GM10847 (cell line): ENCODE results near the gene DIP2C.

Experiments
- POLR2A ChIP-seq: IDR thresholded peaks from 2 replicates; pipeline ENCODE4 v1.6.1; 2011; ENCODE audit not compliant: insufficient read length; ENCODE audit errors: extremely low read depth

Gene DIP2C

DNA sequence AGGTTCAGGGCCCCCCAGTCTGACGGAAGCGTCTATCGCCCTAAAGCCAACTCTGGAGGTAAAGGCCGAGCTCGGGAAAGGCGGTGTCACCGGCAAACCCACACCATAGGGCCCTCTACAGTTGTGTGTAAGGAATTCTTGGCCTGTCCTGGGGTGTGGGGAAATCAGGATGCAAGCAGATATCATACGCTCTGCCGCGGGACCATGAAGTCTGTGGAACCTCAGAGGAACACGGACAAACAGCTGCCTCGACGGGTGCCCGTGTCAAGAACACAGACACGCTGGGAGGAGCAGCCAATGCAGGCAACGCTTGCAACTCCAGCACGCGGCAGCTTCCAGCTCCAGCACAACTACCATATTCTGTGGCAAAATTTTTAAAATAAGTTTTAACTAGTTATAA lies 157.9 kb downstream of the DIP2C start:
- no peak for TF ChIP-seq POLR2A

DNA sequence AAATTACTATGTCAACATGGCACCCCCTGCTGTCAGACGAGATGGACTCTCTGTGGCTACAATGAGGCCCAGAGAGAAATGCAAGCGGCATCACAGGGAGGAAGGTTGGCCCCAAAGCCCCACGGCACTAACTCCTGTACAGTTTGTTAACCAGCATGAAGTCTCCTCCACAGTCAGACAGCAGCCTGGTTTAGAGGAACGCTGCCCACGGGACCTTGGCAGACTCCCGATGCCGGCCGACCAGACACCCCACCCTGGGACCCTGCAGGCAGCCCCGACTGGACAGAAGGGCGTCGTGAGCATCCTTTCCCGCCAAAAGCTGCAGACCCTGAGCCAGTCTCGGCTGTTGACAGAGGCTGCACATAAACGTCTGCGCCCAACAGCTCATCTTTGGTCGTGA lies 158.8 kb downstream of the DIP2C start:
- TF ChIP-seq POLR2A = no peak

DNA sequence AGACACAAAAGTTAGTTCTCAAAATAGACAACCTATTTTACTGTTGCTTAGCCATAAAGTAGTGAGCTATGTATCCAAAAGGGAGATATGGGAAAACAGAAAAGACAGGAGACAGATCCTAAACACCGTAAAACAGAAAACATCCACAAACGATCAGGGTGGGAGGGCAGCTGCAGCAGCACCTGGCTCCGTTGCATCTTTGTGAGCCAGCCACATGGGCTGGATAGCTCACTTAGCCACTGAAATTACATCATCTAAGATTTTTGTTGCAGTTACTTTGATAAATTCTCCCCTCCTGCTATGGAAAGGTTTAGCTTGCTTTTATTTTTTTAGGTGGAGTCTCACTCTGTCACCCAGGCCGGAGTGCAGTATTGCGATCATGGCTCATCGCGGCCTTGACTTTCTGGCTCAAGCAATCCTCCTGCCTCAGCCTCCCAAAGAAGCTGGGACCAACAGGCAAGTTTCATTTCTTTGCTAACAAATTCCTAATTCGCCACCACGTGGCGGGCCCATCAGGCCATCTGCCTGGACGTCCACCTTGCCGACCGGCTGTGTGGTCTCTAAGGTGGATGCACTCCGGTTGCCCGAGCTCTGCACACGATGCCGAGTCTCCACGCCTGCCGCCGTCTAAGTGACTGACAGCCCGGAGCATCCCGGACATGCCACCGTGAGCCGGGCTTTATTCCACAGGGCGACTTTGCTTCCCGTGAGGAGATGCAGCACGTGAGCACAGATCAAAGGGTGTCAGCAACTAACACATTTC lies 159.8 kb downstream of the DIP2C start:
- no peak for TF ChIP-seq POLR2A

DNA sequence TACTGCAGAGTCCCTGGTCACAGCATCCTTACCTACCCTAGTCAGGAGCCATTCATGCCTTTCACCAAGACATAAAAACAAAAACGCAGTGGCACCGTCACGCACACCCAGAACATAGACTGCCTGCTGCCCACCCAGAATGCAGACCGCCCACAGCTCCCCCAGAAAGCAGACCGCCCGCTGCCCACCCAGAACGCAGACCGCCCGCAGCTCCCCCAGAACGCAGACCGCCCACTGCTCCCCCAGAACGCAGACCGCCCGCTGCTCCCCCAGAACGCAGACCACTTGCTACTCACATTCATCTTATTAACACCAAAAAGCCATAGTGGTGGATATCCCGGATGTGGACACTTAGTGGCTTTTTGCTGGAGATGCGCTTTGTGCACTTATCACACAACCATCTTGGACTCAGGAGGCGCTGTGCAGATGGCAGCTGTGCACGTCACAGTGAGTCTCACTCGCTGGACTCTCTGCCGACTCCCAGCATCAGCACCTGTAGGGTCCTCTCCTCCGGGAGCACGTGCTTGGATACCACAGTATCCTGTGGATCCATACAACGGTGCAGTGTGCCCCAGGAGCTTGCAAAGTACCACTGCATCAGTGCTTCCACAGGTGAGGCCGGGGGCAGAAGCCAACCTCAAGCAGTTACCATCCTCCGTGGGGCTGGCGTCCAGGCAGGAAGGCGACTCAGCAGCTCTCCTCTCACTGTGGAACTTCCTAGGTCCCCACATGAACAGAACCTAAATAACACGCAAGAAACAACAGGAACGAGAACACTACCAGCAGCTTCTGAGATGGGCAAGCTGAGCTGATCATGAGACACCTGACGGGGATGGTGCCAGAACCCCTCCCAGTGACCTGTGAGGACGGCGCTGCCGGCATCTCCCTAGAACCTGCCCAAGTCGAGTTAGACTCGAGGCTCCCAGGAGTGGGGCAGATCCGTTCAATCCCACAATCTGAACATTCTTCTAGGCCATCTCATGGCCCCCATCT lies 161.0 kb downstream of the DIP2C start:
- no peak for TF ChIP-seq POLR2A

DNA sequence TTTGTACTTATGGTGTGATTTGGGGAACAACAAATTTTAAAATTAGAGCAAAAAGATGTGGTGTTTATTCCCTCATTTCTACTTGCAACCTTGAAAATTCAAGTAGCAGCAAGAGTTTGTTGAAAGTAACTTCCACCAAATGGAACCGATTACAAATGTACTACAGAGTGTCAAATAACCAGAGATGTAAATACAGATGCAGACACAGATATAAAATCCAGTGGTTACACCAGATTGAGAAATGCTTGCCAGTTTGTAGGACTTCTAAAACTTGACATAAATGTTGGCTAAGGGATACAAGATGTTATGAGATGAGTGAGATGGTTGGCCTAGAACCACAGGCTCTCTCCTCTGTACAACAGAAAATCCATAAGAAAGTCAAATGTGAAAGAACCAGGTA lies 162.1 kb downstream of the DIP2C start:
- no peak for TF ChIP-seq POLR2A

DNA sequence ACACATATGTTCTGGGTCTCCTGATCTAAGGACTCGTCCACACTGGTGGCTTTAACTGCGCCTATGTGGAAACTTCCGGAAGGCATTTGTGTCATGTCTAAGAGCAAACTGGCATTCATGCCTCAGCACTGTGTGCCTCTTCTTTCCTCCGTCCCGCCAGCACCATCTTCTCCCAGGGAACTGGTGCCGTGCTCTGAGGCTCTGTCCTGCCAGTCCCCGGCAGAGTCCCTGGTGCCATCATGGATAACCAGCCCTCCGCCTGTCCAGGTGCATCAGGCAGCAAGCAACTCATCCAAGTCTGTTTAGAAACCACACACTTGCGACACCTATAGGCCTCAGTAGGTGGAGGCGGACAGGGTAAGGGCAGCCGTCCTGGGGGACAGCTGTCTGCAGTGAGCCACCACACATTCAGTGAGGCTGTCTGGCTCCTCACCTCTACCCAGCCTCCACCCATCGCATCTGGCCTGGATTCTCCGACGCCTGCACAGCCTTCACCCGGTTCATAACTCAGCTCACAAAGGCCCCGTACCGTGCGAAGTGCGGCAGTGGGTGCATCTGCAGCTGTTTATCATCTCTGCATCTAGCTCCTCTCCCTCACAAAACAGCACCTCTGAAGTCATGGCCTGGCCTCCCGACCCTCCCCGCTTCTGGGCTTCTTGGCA lies 162.7 kb downstream of the DIP2C start:
- TF ChIP-seq POLR2A = no peak

DNA sequence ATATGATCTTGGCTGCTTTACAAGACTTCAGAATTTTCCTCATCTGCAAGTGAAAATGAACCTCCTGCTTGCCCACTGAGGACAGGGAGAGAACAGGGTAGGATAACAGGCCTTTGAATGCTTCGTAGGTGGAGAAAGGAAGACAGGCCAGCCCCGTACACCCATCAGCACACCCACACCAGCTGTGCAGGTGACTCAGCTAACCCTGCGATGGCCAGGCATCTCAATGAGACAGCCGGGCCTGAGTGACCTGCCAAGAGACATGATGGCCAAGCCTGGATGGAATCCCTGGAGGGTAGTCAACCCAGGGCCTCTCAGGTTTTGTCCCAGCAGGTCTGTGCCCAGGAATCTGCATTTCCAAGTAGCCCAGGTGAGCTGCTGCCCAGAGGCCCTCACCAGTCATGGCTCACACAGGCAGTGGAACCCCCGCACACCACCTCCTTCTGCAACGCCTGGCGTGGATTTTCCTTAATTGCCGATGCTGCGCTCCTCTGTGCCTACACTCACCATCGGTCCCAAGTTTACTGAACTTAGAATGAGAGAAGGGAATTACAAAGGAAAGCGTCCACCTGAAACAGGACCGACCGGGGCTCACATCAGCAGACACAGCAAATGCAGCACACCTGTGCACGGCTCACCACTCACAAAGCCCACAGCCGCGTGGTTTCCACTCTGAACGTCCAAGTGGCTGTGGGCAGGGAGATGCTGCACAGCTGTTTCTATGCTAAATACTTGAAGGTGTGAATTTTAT lies 163.7 kb downstream of the DIP2C start:
- TF ChIP-seq POLR2A = no peak

DNA sequence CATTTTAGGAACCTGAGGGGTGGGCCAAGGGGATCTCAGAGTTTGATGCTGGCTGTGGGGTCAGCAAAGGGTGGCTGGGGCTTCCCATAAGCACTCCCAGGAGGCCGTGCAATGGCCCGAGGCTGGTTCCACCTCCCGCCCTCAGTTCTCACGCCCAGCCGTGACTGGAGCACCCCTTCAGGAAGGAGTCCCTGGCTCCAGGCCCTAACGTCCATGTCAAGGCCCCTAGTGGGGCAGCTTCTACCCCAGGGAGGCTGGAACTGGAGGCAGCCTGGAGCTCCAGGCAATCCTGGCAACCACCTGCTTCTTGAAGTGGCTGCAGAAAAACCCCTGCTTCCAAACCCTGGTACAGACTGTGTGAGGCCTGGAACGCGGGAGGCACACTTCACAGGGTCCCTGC lies 165.5 kb downstream of the DIP2C start:
- no peak for TF ChIP-seq POLR2A

DNA sequence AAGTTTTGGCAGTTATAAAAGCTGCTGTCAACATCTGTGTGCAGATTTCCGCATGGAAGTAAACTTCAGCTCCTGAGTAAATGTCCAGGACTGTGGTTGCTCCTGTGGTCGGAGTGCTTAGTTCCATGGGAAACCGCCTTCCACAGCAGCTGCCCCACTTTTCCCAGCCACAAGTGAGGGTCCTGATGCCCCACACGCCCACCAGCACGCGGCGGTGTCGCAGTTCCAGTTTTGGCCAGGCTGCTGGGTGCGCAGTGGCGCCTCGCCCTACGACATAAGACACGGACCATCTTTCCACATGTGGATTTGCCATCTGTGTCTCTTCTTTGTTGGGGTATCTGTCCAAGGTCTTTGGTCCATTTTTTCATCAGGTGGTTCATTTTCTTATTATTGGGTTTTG lies 167.1 kb downstream of the DIP2C start:
- TF ChIP-seq POLR2A = no peak

DNA sequence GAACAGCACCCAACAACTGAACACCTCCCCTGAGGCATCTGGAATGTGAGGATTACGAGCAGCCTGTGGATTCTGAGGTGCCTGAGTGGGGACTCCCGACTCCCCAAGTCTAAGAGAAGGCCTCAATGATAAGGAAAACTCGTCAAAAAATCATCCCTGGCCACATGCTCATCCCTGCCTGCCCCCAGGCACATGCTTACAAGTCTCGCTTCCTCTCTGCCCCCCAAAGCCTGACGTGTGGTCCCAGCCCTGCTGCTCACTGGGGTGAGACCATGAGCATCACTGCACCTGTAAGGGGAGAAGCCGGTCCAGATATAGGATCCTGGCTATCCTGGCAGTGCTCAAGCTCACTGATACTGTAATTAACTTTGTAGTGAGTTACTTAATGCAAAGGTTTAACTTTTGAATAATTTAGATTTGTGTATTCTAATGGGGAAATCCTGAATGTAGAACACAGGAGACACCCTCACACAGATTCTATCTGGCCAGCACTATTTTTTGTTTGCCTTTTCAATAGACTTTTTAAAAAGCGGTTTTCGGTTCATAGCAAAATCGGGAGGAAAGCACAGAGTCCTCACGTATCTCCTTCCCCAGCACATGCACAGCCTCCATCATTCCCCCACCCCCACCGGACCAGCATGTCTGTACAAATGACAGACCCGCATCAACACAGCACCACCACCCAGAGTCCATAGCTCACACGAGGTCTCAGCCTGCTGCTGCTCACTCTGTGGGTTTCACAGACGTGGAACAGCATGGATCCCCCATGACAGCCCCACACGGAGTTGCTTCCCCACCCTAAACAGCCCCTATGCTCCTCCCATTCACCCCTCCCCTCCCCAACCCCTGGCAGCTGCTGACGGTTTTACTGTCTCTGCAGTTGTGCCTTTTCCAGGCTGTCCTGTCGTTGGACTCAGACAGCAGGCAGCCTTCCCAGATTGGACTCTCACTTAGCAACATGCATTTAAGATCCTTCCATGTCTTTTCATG lies 167.9 kb downstream of the DIP2C start:
- no peak for TF ChIP-seq POLR2A

DNA sequence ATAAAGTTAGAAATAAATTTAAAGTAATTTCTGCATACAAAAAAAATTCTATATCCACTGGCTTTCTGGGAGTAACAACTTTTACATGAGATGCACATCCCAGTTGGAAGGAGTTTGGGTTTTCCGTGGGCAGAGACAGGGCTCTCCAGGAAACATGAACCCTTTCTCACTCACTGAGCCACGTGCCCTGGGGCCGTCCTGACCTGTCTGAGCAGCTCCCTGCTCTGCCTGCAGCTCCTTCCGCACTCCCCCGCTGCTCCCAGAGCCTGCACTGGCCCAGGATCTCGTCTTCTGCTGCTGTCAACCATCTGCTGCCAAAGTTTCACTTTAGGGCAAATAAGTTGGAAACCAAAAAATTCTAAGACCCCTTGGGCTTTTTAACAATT lies 169.1 kb downstream of the DIP2C start:
- no peak for TF ChIP-seq POLR2A

DNA sequence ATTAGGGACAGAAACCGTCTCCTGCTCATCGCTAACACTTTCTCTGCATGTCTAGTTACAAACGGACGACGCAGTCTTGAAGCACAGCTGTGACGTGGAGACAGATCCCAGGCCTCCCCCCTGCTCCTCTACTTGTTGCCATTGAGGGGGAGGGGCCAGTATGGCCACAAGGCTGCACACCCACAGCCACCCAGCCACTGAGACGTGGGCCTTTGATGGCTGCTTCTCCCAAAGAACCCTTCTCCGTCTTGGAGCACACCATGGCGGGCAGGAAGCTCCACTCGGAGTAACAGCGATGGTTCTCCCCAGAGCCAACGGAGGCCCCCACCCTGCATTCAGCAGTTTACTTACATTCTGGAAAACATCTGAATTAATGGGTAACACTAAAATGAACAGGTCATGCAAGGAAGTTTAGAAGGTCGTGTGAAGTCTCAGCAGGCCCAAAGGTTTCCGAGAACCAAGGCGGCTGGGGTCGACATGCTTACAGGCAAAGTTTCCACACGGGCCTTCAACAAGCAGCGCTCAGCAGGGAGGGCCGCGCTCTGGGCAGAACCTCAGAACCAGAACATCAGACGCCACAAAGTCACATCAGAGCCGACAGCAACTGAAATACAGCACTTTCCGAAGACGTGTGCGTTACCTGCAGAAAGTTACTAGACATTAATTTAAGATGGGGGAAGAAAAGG lies 169.6 kb downstream of the DIP2C start:
- no peak for TF ChIP-seq POLR2A

DNA sequence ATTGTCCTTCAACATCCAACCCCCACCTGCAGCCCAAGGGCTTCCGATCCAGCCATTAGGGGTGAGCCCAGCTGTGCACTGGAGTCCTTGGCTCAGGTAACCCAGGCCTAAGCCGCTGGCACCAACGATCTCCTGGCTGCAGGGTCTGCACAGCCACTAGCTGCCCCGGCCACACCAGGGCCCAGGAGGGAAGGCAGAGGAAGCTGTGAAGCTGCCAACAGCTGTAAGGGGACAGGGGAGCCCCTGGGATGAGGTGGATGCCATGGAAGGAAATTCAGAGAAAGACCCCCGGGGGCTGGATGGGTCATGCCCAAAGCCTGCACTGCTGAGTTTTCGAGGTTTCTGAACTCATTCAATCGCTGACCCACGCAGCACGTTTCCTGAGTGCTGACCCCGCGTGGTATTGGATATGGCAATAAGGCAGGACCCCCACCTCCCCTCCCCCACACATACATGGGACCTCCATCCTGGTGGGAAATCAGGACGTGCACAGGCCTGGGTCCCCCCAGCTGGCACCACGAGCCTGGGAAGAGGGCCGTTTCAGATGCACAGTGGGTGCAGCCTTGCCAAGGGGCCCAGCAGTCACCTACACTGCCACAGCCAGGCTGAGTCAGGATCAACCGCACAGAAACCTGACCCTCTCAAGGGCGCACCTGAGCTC lies 170.3 kb downstream of the DIP2C start:
- TF ChIP-seq POLR2A = no peak
